Measurements from ENCODE around the gene HIKESHI. TPM values are rescaled to one million over a fixed set of nuclear protein-coding genes. Genes with fewer than 3 reads are reported as not detected.

Gene HIKESHI
- total and polyA plus RNA-seq, 8 donors: 28.5 to 67.2 (median 50.3) TPM

DNA sequence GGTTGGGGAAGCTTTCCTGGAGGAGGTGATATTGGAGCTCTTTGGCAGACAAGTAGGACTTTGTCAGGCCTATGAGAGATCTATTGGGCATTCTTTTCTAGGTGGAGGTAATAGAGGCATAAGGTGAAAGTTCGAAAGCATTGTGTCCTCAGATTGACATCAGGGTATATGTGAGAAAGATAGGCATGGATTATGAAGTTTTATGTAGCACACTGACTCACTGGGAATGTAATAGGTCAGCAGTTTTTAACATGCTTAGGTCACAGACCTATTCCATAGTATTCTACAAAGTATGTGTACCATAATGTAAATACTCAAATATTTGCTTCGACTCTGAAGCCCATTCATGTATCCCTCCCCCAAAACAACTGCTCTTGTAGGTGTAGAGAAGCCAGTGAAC lies 11.8 kb downstream of the HIKESHI start:
- Histone ChIP-seq H3K4me3 (no peak overlapping the region), H3K9me3 (no peaks in the 10 kb centered on the region), H3K36me3 (peaks cover 0 to 26% of the 10 kb centered on the region in 2 donors), H3K27me3 (no peaks in the 10 kb centered on the region), H3K27ac (no peak overlapping the region), H3K4me1 (no peaks in the 10 kb centered on the region)
- TF ChIP-seq, protein P1, sequence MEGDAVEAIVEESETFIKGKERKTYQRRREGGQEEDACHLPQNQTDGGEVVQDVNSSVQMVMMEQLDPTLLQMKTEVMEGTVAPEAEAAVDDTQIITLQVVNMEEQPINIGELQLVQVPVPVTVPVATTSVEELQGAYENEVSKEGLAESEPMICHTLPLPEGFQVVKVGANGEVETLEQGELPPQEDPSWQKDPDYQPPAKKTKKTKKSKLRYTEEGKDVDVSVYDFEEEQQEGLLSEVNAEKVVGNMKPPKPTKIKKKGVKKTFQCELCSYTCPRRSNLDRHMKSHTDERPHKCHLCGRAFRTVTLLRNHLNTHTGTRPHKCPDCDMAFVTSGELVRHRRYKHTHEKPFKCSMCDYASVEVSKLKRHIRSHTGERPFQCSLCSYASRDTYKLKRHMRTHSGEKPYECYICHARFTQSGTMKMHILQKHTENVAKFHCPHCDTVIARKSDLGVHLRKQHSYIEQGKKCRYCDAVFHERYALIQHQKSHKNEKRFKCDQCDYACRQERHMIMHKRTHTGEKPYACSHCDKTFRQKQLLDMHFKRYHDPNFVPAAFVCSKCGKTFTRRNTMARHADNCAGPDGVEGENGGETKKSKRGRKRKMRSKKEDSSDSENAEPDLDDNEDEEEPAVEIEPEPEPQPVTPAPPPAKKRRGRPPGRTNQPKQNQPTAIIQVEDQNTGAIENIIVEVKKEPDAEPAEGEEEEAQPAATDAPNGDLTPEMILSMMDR (IDR thresholded peaks at IDR 0.05): no peak
- intact Hi-C loops (cut with DNase I): no loop called here
- no peak for DNase-seq
- ATAC-seq: no peak

- H3K36me3 ChIP-seq: peaks cover 0 to 31% of the 10 kb centered on the region in 2 donors
- intact Hi-C loops (cut with DNase I): no loop called here
Observed at GRCh38 chr11:86314636-86315035, 12.6 kb downstream of the HIKESHI start.

DNA sequence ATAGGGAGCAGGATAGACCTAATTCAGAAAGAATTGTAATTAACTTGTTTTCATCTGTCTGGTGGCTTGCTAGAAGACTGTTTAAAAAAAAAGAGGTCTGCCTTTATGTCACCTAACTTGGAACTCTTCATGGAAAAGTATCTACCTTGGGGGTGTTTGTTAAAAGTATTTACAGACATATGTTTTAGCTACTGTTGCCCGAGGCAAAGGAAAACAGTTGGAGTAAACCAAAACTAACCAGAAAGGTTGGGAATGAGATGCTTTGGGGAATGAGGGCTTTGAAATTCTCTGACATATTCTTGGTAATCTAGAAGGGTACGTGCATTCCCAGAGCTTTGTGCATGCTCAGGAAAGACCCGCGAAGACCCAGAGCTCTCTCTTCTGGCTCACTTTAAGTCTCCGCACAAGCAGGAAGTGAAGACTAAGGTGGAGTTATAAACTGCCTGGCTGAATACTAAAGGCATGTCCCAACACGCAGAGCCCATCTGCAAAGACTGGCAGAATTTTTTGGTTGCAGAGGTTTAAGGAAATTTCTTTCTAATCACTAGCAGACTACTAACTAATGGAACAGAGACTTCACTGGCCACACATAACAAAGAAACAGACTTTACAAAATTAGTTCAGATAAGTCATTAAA lies 33.2 kb downstream of the HIKESHI start:
- intact Hi-C loops (cut with DNase I): no loop called here
- H3K9me3 ChIP-seq: peaks cover 0 to 1% of the 10 kb centered on the region in 2 donors
- DNase-seq: no peak
- no peaks in the 10 kb centered on the region for H3K27me3 ChIP-seq
- peaks cover 0 to 65% of the 10 kb centered on the region in 2 donors for H3K36me3 ChIP-seq
- ATAC-seq: no peak
- H3K4me1 ChIP-seq: no peaks in the 10 kb centered on the region
- TF ChIP-seq, protein P1 (IDR thresholded peaks at IDR 0.05): no peak
- H3K27ac ChIP-seq: no peak overlapping the region
- H3K4me3 ChIP-seq: no peak overlapping the region

More at GRCh38 chr11:86314636-86315035, 12.6 kb downstream of the HIKESHI start:
- DNase-seq (no peak), ATAC-seq (no peak)
- H3K27me3 ChIP-seq: no peaks in the 10 kb centered on the region
- TF ChIP-seq, protein P1 (IDR thresholded peaks at IDR 0.05): no peak
- no peaks in the 10 kb centered on the region for H3K9me3 ChIP-seq
- no peak overlapping the region for H3K27ac ChIP-seq
- H3K4me3 ChIP-seq: no peak overlapping the region
- no peaks in the 10 kb centered on the region for H3K4me1 ChIP-seq

- H3K4me1 ChIP-seq: no peaks in the 10 kb centered on the region
- H3K27me3 ChIP-seq: no peaks in the 10 kb centered on the region
- no peak overlapping the region for H3K4me3 ChIP-seq
- ATAC-seq (no peak), DNase-seq (no peak)
- H3K9me3 ChIP-seq: peaks cover 0 to 1% of the 10 kb centered on the region in 2 donors
- intact Hi-C loops (cut with DNase I): no loop called here
- TF ChIP-seq, protein P1 (IDR thresholded peaks at IDR 0.05): no peak
- H3K36me3 ChIP-seq: peaks cover 0 to 60% of the 10 kb centered on the region in 2 donors
- H3K27ac ChIP-seq: no peak overlapping the region
Observed at GRCh38 chr11:86337227-86337626, 35.2 kb downstream of the HIKESHI start.

GRCh38 chr11:86341382-86341781 lies 39.3 kb downstream of the HIKESHI start:
- TF ChIP-seq, protein P1 (IDR thresholded peaks at IDR 0.05): no peak
- no peak for DNase-seq

More at GRCh38 chr11:86341382-86341781, 39.3 kb downstream of the HIKESHI start:
- no peaks in the 10 kb centered on the region for H3K4me1 ChIP-seq
- H3K27me3 ChIP-seq: no peaks in the 10 kb centered on the region
- H3K27ac ChIP-seq: no peak overlapping the region
- H3K36me3 ChIP-seq: peaks cover 0 to 44% of the 10 kb centered on the region in 2 donors
- intact Hi-C loops (cut with DNase I): no loop called here
- no peak for ATAC-seq
- no peaks in the 10 kb centered on the region for H3K9me3 ChIP-seq
- H3K4me3 ChIP-seq: no peak overlapping the region

Measured in left lung (tissue), 10 donors.